Adrenal gland (tissue), 5 donors: ENCODE results near the gene TSPAN18.

Experiments used
- CTCF ChIP-seq, 6 experiments: fragments of 450-650 bp in 4 of 6; fragments of 200-600 bp in 2 of 6; sonication (generic) in 1 of 6; IDR thresholded peaks; 1 replicate in 5 of 6; 2 replicates in 1 of 6; pipeline versions ENCODE4 v1.5.1 to v1.8.0; 2016 to 2021; ENCODE audit warnings: antibody characterized with exemption in 6 of 6, mild to moderate bottlenecking in 2 of 6, moderate library complexity in 1 of 6
- POLR2A ChIP-seq, 2 donors: fragments of 450-650 bp; IDR thresholded peaks; one replicate each; pipeline ENCODE4 v1.6.1; 2017; ENCODE audit warnings: antibody characterized with exemption in 2 of 2, mild to moderate bottlenecking in 2 of 2, moderate library complexity in 1 of 2
- donor health status: DM: no; HTN: no; CAD: no.

GRCh38 chr11:44701276-44701675, 25.5 kb upstream of the TSPAN18 start:
- no peak for TF ChIP-seq CTCF (IDR thresholded peaks at IDR 0.05)
- TF ChIP-seq POLR2A (IDR thresholded peaks at IDR 0.05): no peak
